HepG2 (cell line): ENCODE measurements around the gene ANKRD29. TPM values are rescaled to one million over a fixed set of nuclear protein-coding genes. Genes with fewer than 3 reads are reported as not detected.

Source experiments
- AKAP8 ChIP-seq: sonication (generic); formaldehyde crosslinking; IDR thresholded peaks from 2 replicates; pipeline ENCODE4 v1.5.1; 2020; ENCODE audit warnings: mild to moderate bottlenecking, missing genetic modification reagents
- ARID3A ChIP-seq: IDR thresholded peaks from 2 replicates; pipeline ENCODE4 v1.6.1; 2012; ENCODE audit warnings: low read depth, low read length, improper control_type of control experiment
- ERF ChIP-seq: IDR thresholded peaks from 2 replicates; pipeline ENCODE4 v1.6.1; 2018; ENCODE audit warnings: missing biosample characterization, missing genetic modification reagents
- GPBP1L1 ChIP-seq: sonication (generic); formaldehyde crosslinking; IDR thresholded peaks from 2 replicates; pipeline ENCODE4 v1.5.0; 2020; ENCODE audit warnings: mild to moderate bottlenecking, missing genetic modification reagents
- HMG20B ChIP-seq: conservative IDR thresholded peaks from 2 replicates; pipeline ENCODE4 v1.6.1; 2016; ENCODE audit warnings: missing genetic modification reagents, missing compliant biosample characterization
- HOXA3 ChIP-seq: sonication (generic); formaldehyde crosslinking; IDR thresholded peaks from 2 replicates; pipeline ENCODE4 v1.5.0; 2020; ENCODE audit warnings: missing genetic modification reagents
- JUNB ChIP-seq: sonication (generic); formaldehyde crosslinking; IDR thresholded peaks from 2 replicates; pipeline ENCODE4 v1.8.0; 2022; ENCODE audit warnings: missing genetic modification reagents, mild to moderate bottlenecking, borderline replicate concordance
- KDM4B ChIP-seq: sonication (generic); formaldehyde crosslinking; IDR thresholded peaks from 2 replicates; pipeline ENCODE4 v1.4.0; 2020; ENCODE audit warnings: missing genetic modification reagents
- KLF13 ChIP-seq: sonication (generic); formaldehyde crosslinking; IDR thresholded peaks from 2 replicates; pipeline ENCODE4 v1.4.0; 2020; ENCODE audit warnings: mild to moderate bottlenecking, missing genetic modification reagents
- PAWR ChIP-seq: sonication (generic); formaldehyde crosslinking; IDR thresholded peaks from 2 replicates; pipeline ENCODE4 v1.4.0; 2020; ENCODE audit warnings: missing genetic modification reagents, mild to moderate bottlenecking, borderline replicate concordance
- REL ChIP-seq: sonication (generic); formaldehyde crosslinking; conservative IDR thresholded peaks from 2 replicates; pipeline ENCODE4 v1.8.0; 2022; ENCODE audit warnings: mild to moderate bottlenecking, missing genetic modification reagents, moderate library complexity
- RELA ChIP-seq: sonication (generic); formaldehyde crosslinking; IDR thresholded peaks from 2 replicates; pipeline ENCODE4 v1.4.0; 2020; ENCODE audit warnings: missing genetic modification reagents
- RFX1 ChIP-seq: fragments of 450-650 bp; IDR thresholded peaks from 2 replicates; pipeline ENCODE4 v1.6.1; 2017
- SMAD1 ChIP-seq: sonication (generic); formaldehyde crosslinking; IDR thresholded peaks from 2 replicates; pipeline ENCODE4 v1.4.0; 2020; ENCODE audit warnings: missing genetic modification reagents, low read depth, mild to moderate bottlenecking, borderline replicate concordance
- TIGD3 ChIP-seq: sonication (generic); formaldehyde crosslinking; IDR thresholded peaks from 2 replicates; pipeline ENCODE4 v1.5.1; 2020; ENCODE audit warnings: mild to moderate bottlenecking, missing genetic modification reagents, borderline replicate concordance
- USF2 ChIP-seq, 2 experiments: sonication (generic) in 1 of 2; formaldehyde crosslinking in 1 of 2; IDR thresholded peaks; 2 replicates each; pipeline versions ENCODE4 v1.5.1 to v1.6.1; 2011 to 2020; ENCODE audit warnings: borderline replicate concordance in 1 of 2, low read depth in 1 of 2, low read length in 1 of 2, mild to moderate bottlenecking in 1 of 2, missing genetic modification reagents in 1 of 2, moderate library complexity in 1 of 2
- ZBTB21 ChIP-seq: sonication (generic); formaldehyde crosslinking; IDR thresholded peaks from 2 replicates; pipeline ENCODE4 v1.4.0; 2020; ENCODE audit warnings: missing genetic modification reagents
- ZBTB26 ChIP-seq: IDR thresholded peaks from 2 replicates; pipeline ENCODE4 v1.6.1; 2016; ENCODE audit warnings: missing compliant biosample characterization, missing genetic modification reagents, borderline replicate concordance
- ZBTB3 ChIP-seq: sonication (generic); formaldehyde crosslinking; IDR thresholded peaks from 2 replicates; pipeline ENCODE4 v1.4.0; 2020; ENCODE audit warnings: low read depth, mild to moderate bottlenecking, moderate library complexity, missing genetic modification reagents, borderline replicate concordance
- ZNF431 ChIP-seq: sonication (generic); formaldehyde crosslinking; IDR thresholded peaks from 2 replicates; pipeline ENCODE4 v1.9.0; 2022; ENCODE audit warnings: missing genetic modification reagents, low read depth, mild to moderate bottlenecking, borderline replicate concordance
- ZSCAN29 ChIP-seq: sonication (generic); formaldehyde crosslinking; conservative IDR thresholded peaks from 2 replicates; pipeline ENCODE4 v1.4.0; 2020; ENCODE audit warnings: mild to moderate bottlenecking, missing genetic modification reagents
- ZSCAN9 ChIP-seq: IDR thresholded peaks from 2 replicates; pipeline ENCODE4 v1.6.1; 2016; ENCODE audit warnings: borderline replicate concordance
- polyA plus RNA-seq, 8 experiments: library from polyadenylated mRNA; depleted of rRNA in 3 of 8; stranded (reverse) in 7 of 8; unstranded in 1 of 8; fragments of >200 nt; fragmentation: Illumina TruSeq in 4 of 8; extraction: Trizol in 4 of 8; gene quantifications; 2 replicates each; pipeline versions ENCODE4 v1.2.1 to v1.2.3, GENCODE V29; 2011 to 2016; ENCODE audit warnings: low read depth in 4 of 8, missing spikeins in 1 of 8, mixed read lengths in 1 of 8; ENCODE audit not compliant: insufficient read depth in 1 of 8
- total RNA-seq, 5 experiments: library from RNA; depleted of rRNA; stranded (reverse); fragments of >200 nt; fragmentation: Illumina TruSeq; extraction: Trizol; gene quantifications; 2 replicates each; pipeline ENCODE4 v1.2.3, GENCODE V29; 2016; ENCODE audit warnings: low read depth in 1 of 5

Gene ANKRD29
- total and polyA plus RNA-seq, 2 of the 13 experiments (the other 11 are each of a cell fraction or from before 2014, with no cell fraction given): not detected

GRCh38 chr18:23583071-23583865 lies 79.4 kb downstream of the ANKRD29 start (continued):
- TF ChIP-seq TIGD3 (CRISPR knock-in tag) (no peak), ZSCAN9 (CRISPR knock-in tag) (no peak), HMG20B (CRISPR knock-in tag) (no peak), REL (CRISPR knock-in tag) (no peak), ZNF431 (CRISPR knock-in tag) (no peak), GPBP1L1 (no peak), PAWR (no peak), ARID3A (no peak), USF2 (IDR thresholded peaks at IDR 0.05; ENCODE audit: low read depth, low read length) (no peak), USF2 (CRISPR knock-in tag; IDR thresholded peaks at IDR 0.05; ENCODE audit: borderline replicate concordance) (no peak), RFX1 (no peak), KLF13 (CRISPR knock-in tag) (no peak), SMAD1 (CRISPR knock-in tag) (no peak), ZBTB21 (CRISPR knock-in tag) (no peak), ZBTB3 (CRISPR knock-in tag) (no peak), KDM4B (CRISPR knock-in tag) (no peak), ERF (no peak), ZSCAN29 (no peak), RELA (CRISPR knock-in tag) (no peak), HOXA3 (peak; percentile 57; the same call in 1 of the 2 replicates), ZBTB26 (CRISPR knock-in tag) (no peak), JUNB (CRISPR knock-in tag) (no peak), AKAP8 (CRISPR knock-in tag) (no peak)
